ENCODE results near the gene COL20A1.
"Not testable (repeated sequence)": the region's sequence is repeated elsewhere in the genome, so short reads cannot be mapped to it uniquely, and the experiment has no call there.

The COL20A1 gene

DNA sequence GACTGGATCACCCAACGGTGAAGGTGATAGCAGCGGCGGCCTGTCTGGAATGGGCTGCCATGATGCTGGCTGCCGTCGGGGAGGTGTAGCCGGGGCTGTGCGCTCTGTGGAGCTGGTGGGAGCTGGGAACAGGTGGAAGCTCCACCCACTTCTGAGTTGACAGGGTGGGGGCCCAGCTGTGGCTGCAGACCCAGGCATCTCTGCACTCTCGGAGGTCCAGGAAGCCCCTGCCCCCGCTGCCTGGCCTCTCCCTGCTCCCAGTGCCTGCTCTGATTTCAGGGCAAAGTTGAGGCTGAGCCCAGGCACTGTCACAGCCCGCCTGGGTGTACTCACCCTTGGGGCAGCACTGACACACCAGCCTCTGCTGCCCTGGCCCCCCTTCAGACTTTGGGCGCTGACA is 86.3 kb downstream of the COL20A1 start:
- Histone ChIP-seq H3K4me3 (replicated peaks; ENCODE audit: low read depth, low read length) (no peak overlapping the region), H3K27me3 (replicated peaks; ENCODE audit: control insufficient read depth, insufficient read depth, low read length) (no peaks in the 10 kb centered on the region), H3K36me3 (ENCODE audit: control insufficient read depth, insufficient read depth, low read length) (no peaks in the 10 kb centered on the region)
- TF ChIP-seq, protein P1, sequence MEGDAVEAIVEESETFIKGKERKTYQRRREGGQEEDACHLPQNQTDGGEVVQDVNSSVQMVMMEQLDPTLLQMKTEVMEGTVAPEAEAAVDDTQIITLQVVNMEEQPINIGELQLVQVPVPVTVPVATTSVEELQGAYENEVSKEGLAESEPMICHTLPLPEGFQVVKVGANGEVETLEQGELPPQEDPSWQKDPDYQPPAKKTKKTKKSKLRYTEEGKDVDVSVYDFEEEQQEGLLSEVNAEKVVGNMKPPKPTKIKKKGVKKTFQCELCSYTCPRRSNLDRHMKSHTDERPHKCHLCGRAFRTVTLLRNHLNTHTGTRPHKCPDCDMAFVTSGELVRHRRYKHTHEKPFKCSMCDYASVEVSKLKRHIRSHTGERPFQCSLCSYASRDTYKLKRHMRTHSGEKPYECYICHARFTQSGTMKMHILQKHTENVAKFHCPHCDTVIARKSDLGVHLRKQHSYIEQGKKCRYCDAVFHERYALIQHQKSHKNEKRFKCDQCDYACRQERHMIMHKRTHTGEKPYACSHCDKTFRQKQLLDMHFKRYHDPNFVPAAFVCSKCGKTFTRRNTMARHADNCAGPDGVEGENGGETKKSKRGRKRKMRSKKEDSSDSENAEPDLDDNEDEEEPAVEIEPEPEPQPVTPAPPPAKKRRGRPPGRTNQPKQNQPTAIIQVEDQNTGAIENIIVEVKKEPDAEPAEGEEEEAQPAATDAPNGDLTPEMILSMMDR (IDR thresholded peaks at IDR 0.05; ENCODE audit: insufficient read depth, low read length, poor library complexity, severe bottlenecking), result no peak
- DNase-seq (ENCODE audit: extremely low read depth, insufficient read length), result no peak

DNA sequence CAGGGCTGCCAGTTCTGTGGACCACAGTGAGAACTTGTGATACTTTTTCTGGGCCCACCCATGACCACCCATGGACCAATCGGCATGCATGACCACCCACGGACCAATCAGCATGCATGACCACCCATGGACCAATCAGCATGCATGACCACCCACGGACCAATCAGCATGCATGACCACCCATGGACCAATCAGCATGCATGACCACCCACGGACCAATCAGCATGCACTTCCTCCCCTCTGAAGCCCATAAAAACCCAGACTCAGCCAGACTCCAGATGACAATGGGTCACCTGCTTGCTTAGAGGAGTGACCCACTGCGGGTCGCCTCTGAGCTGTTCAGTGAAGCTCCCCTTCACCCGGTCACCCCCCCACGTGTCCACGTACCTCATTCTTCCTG is 86.9 kb downstream of the COL20A1 start:
- not testable (repeated sequence) for H3K4me3 ChIP-seq (replicated peaks; ENCODE audit: low read depth, low read length); H3K27me3 ChIP-seq (replicated peaks; ENCODE audit: control insufficient read depth, insufficient read depth, low read length); H3K36me3 ChIP-seq (ENCODE audit: control insufficient read depth, insufficient read depth, low read length); DNase-seq (ENCODE audit: extremely low read depth, insufficient read length)

- Histone ChIP-seq H3K4me3 (replicated peaks; ENCODE audit: low read depth, low read length) (no peak overlapping the region), H3K27me3 (replicated peaks; ENCODE audit: control insufficient read depth, insufficient read depth, low read length) (no peaks in the 10 kb centered on the region), H3K36me3 (ENCODE audit: control insufficient read depth, insufficient read depth, low read length) (no peaks in the 10 kb centered on the region)
- TF ChIP-seq, protein P1 (IDR thresholded peaks at IDR 0.05; ENCODE audit: insufficient read depth, low read length, poor library complexity, severe bottlenecking), result no peak
- no peak for DNase-seq (ENCODE audit: extremely low read depth, insufficient read length)
Observed at GRCh38 chr20:63380346-63380870, 87.4 kb downstream of the COL20A1 start.

GRCh38 chr20:63381781-63382431 is 88.9 kb downstream of the COL20A1 start:
- no peak for DNase-seq (ENCODE audit: extremely low read depth, insufficient read length)
- TF ChIP-seq, protein P1 (IDR thresholded peaks at IDR 0.05; ENCODE audit: insufficient read depth, low read length, poor library complexity, severe bottlenecking), result peak; percentile 94
- Histone ChIP-seq H3K4me3 (replicated peaks; ENCODE audit: low read depth, low read length) (no peak overlapping the region), H3K27me3 (replicated peaks; ENCODE audit: control insufficient read depth, insufficient read depth, low read length) (no peaks in the 10 kb centered on the region), H3K36me3 (ENCODE audit: control insufficient read depth, insufficient read depth, low read length) (no peaks in the 10 kb centered on the region)

GRCh38 chr20:63382551-63383300 is 89.7 kb downstream of the COL20A1 start:
- H3K4me3 ChIP-seq (replicated peaks; ENCODE audit: low read depth, low read length), result no peak overlapping the region
- TF ChIP-seq, protein P1 (IDR thresholded peaks at IDR 0.05; ENCODE audit: insufficient read depth, low read length, poor library complexity, severe bottlenecking), result no peak
- no peaks in the 10 kb centered on the region for H3K36me3 ChIP-seq (ENCODE audit: control insufficient read depth, insufficient read depth, low read length)
- H3K27me3 ChIP-seq (replicated peaks; ENCODE audit: control insufficient read depth, insufficient read depth, low read length), result no peaks in the 10 kb centered on the region
- no peak for DNase-seq (ENCODE audit: extremely low read depth, insufficient read length)

- Histone ChIP-seq H3K4me3 (replicated peaks; ENCODE audit: low read depth, low read length) (no peak overlapping the region), H3K27me3 (replicated peaks; ENCODE audit: control insufficient read depth, insufficient read depth, low read length) (no peaks in the 10 kb centered on the region), H3K36me3 (ENCODE audit: control insufficient read depth, insufficient read depth, low read length) (no peaks in the 10 kb centered on the region)
- DNase-seq (ENCODE audit: extremely low read depth, insufficient read length), result no peak
- TF ChIP-seq, protein P1 (IDR thresholded peaks at IDR 0.05; ENCODE audit: insufficient read depth, low read length, poor library complexity, severe bottlenecking), result no peak
Observed at GRCh38 chr20:63383556-63383955, 90.6 kb downstream of the COL20A1 start.
